GM12874 (cell line): ENCODE data around the gene SLC16A3.

Source experiments
- TF ChIP-seq, protein P1 (sequence below): IDR thresholded peaks from 2 replicates; pipeline ENCODE4 v1.5.1; 2011; ENCODE audit warnings: low read depth, mild to moderate bottlenecking, control low read depth, low read length, moderate library complexity; ENCODE audit not compliant: insufficient read depth

SLC16A3 gene

DNA sequence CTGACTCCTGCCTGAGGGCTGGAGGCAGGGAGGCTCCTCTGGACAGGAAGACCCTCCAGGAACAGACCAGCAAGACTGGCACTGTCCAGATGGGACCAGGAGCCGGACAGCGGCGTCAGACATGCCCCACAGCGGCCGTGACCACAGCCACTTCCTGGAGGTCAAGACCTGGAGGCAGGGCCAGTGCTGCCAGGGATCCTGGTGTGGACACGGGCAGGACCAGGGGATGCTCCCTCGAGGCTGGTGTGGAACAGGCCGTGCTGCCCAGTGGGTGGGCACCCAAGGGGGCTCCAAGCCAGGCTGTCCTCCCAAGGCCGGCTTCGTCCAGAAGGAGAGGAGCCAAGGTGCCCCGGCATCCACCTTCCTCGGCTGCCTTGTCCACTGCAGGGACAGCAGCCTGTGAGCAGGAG, 11.7 kb upstream of the SLC16A3 start:
- TF ChIP-seq, protein P1, sequence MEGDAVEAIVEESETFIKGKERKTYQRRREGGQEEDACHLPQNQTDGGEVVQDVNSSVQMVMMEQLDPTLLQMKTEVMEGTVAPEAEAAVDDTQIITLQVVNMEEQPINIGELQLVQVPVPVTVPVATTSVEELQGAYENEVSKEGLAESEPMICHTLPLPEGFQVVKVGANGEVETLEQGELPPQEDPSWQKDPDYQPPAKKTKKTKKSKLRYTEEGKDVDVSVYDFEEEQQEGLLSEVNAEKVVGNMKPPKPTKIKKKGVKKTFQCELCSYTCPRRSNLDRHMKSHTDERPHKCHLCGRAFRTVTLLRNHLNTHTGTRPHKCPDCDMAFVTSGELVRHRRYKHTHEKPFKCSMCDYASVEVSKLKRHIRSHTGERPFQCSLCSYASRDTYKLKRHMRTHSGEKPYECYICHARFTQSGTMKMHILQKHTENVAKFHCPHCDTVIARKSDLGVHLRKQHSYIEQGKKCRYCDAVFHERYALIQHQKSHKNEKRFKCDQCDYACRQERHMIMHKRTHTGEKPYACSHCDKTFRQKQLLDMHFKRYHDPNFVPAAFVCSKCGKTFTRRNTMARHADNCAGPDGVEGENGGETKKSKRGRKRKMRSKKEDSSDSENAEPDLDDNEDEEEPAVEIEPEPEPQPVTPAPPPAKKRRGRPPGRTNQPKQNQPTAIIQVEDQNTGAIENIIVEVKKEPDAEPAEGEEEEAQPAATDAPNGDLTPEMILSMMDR: no peak

DNA sequence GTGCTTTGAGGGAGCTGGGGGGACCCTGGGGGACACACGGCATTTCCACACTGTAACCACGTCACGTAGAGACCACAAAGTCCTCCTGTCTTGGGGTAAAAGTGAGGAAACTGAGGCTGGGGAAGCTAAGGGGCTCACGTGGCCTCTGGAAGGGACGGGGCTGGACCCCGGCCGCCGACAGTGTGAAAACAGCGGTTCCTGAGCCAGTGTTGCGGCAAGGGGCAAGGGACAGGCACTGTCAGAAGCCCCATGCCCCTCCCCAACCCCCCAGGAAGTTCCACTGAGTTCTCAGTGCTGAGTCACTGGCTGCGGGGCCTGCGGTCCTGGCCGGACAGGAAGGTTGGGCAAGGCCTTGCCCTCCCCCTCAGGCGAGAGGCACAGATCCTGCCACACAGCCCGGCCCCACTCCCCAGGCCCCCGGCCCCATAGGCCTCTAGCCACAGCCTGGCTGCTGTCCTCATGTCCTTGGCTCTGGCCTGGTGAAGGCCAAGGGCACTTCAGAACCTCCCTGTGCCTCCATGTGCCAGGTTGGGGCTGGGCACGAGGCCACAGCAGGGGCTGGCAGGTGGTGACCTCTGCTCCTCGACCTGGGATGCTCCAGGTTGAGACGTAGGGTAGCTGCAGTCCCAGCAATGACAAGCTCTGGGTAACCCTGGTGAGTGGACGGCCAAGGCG, 11.2 kb upstream of the SLC16A3 start:
- TF ChIP-seq, protein P1: no peak

DNA sequence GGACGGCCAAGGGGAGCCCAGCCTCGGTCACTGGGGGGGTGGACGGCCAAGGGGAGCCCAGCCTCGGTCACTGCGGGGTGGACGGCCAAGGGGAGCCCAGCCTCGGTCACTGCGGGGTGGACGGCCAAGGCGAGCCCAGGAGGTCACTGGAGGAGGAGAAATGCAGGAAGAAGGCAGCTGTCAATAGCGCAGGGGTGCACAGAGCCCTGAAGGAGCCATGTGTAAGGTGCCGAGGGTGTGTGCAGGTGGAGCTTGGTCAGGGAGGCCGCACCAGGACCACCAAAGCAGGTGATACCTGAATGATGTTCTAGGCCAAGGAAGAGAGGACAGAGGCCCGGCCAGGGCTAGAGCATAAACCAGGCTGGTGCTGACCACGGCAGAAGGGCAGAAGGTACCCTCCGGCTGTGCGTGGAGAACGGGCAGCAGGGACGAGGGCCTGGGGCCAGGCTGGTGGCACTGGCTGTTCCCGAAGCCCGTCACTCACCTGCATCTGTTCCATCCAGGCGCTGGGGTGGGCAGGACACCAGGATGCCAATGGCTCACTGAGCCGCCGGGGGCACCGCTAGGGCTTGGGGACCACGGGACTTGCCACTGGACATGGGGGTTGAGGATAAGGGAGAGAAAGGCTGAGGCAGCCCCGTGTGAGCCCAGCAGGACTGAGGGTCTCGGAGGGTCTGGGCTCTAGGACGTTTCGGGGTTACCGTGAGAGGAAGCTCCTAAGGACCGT, 10.3 kb upstream of the SLC16A3 start:
- TF ChIP-seq, protein P1: no peak

DNA sequence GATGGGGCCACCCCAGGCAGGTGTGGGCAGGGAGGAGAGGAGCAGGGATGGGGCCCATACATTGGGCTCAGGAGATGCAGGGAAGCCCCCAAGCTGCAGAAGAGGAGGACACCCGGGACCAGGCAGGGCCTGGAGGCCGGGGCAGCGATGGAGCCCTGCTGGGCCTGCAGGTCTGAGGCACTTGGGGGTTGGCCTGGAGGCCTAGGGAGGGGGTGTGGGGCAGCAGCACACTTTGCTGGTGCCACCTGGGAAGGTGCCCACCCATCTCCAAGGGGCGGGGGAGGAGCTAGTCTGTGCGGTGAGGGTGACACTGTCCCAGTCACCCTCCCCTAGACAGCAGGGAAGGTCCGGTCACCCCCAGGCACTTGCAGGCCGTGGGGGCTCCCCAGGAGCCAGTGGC, 9.8 kb upstream of the SLC16A3 start:
- TF ChIP-seq, protein P1: no peak

DNA sequence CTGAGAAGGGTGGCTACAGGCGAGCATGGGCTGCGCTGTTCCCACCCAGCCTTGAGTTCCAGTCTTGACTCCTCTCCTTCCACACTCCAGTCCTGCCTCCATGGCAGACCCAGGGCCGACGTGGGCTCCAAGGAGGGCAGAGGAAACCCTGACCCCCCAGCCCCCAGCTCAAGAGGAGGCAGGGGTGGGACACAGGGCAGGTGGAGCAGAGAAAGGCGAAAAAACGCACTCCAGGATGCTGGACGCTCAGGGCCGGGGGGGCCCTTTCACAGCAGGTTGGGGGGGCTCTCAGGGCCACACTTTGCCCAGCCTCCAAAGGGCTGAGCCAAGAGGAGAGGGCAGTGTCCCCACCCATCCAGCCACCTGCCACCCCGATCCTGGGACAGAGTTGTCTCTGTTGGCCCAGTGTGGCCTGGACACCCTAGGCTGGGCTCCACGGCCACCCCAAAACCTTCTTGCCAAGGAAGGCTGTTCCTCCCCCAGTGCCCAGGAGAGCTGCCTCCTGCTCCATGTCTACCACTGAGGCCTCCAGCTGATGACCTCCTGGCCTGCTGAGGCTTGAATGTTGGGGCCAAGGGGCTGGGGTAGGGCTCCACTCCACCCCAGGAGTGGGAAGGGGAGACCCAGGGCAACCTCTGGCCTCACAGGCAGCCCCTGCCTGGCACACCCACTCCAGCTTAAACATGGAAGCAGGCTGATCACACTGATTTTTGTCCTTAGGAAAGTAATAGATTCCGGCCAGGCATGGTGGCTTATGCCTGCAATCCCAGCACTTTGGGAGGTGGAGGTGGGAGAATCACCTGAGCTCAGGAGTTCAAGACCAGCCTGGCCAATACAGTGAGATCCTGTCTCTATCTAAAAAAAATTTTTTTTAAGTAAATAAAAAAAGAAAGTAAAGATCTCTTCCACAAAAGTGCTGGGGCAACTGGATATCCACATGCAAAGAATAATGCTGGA, 8.8 kb upstream of the SLC16A3 start:
- TF ChIP-seq, protein P1: no peak

DNA sequence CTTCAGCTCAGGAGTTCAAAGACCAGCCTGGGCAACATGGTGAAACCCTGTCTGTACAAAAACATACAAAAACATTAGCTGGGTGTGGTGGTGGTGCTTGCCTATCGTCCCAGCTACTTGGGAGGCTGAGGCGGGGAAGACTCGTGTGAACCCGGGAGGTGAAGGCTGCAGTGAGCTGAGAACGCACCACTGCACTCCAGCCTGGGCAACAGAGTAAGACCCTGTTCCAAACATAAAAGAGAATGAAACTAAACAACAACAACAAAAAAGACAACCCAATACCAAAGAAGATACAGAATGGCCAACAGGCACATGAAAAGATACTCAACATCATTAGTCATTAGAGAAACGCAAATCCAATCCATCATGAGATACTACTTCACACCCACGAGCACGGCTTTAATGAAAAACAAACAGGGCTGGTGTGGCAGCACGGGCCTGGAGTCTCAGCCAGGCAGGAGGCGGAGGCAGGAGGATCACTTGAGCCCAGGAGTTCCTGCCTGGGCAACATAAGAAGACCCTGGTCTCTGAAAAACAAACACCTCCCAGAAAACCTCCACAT, 7.4 kb upstream of the SLC16A3 start:
- TF ChIP-seq, protein P1: no peak
